ENCODE results near the gene EIPR1.

The EIPR1 gene

DNA sequence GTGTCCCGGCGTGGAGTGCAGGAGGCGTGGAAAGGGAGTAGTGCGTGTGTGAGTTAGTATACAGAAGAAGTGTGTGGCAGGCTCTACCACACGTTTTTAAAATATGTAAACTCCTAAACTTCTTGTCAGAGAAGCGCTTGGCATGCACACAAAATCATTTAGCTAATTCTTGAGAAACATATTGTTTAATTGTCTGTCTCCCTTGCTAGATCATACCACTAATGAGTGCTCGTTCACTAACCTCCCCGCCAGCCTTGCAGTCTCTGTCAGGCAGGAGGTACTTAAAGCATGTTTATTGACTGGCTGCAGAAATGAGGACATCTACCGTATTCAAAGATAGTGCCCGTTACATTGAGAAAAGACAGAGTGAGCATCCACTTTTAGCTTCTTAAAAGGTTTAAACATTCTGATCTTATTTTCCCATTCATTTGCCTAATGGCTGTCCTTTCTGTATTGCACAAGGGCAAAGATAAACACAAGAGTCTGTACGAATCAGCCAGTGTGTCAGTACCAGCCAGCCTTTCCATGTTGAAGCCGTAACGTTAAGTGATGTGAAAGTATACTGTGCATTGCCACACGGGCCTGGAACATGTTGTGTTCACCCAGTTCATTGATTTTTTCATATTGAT, 43.3 kb upstream of the EIPR1 start:
- TF ChIP-seq CTCF (conservative IDR thresholded peaks at IDR 0.05): no peak
- H3K27ac ChIP-seq: no peak overlapping the region

- TF ChIP-seq CTCF (conservative IDR thresholded peaks at IDR 0.05): no peak
- no peak overlapping the region for H3K27ac ChIP-seq
Observed at GRCh38 chr2:3420076-3420768, 42.6 kb upstream of the EIPR1 start.

DNA sequence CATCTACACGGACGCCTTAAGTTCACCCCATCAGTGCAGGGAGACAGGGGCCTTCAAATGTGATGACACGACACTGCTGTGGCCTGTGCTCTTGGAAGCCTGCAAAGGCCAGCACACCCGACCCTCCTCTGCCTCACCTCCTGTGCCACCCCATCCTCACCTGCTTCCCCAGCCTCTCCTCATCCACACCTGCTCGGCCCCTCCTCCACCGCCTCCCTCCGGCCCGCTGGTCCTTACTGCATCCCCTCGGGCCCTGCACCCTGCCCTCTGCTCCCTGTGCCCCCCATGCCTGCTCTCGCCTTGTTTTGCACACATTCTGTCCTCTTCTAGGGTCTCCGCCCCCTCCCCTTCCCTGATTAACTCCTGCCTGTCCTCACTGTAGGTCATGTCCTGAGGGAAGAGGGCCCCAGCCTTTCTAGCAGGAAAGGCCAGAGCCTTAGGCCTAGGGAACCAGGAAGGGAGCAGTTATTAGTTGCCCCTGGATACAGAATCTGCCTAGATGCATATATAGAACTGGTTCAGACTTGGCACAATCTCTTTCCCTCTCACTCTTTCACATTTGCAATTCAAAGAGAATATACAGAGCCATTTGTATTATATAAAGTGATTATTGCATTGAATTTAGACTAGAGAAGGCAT, 41.3 kb upstream of the EIPR1 start:
- H3K27ac ChIP-seq: no peak overlapping the region
- no peak for TF ChIP-seq CTCF (conservative IDR thresholded peaks at IDR 0.05)

- H3K27ac ChIP-seq: no peak overlapping the region
- no peak for TF ChIP-seq CTCF (conservative IDR thresholded peaks at IDR 0.05)
Observed at GRCh38 chr2:3414133-3414860, 36.7 kb upstream of the EIPR1 start.

- TF ChIP-seq CTCF (conservative IDR thresholded peaks at IDR 0.05): no peak
- H3K27ac ChIP-seq: no peak overlapping the region
Observed at GRCh38 chr2:3413697-3414096, 36.1 kb upstream of the EIPR1 start.

DNA sequence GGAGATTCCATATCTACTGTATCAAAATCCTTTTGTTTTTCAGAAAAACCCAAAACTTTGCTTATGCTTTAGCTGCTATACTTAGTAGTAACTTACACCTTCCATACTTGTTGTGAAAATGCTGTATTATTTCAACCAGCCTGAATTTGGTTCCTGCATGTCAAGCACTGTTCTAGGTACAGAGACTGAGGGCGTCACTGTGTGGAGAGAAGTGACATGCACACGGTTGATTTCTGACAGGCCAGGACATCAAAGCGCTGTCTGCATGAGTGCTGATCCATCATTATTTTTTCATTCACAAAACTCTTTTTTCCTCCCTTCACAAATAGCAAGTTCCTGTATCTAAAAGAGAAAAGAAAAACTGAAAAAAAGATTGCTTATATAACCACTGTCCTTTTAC, 33.5 kb upstream of the EIPR1 start:
- H3K27ac ChIP-seq: no peak overlapping the region
- no peak for TF ChIP-seq CTCF (conservative IDR thresholded peaks at IDR 0.05)

DNA sequence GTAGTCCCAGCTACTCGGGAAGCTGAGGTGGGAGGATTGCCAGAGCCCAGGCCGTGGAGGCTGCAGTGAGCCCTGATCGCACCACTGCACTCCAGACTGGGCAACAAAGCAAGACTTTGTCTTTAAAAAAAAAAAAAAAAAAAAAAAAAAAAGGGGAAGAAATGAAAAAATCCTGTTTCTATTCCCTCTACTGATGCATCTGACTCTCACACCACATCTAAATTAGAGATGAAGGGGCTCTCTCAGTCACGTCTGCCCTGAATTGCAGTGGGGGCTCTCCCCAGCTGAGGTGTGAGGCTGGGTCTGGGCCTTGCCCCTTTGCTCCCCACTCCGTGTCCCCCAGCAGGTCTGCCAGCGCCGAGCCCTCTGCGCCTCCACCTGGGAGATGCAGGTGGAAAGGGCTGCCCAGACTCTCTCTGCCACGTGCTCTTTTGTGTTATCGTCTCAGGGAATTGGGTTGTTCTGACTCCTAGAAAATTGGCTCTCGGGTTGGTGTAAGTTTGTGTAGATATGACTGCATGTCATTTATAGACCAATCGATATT, 32.1 kb upstream of the EIPR1 start:
- H3K27ac ChIP-seq: no peak overlapping the region

More for the DNA sequence above, 32.1 kb upstream of the EIPR1 start:
- no peak for TF ChIP-seq CTCF (conservative IDR thresholded peaks at IDR 0.05)
